Breast epithelium (tissue), 4 donors: ENCODE measurements around the gene KRT79. TPM values are rescaled to one million over a fixed set of nuclear protein-coding genes. Genes with fewer than 3 reads are reported as not detected.

ENCODE experiments used
- DNase-seq, 2 donors: peaks; one replicate each; pipeline ENCODE4 v3.0.0-alpha.2; 2019; ENCODE audit warnings: low spot score in 2 of 2
- H3K27ac ChIP-seq, 2 donors: fragments of 200-600 bp; sonication (generic) in 1 of 2; one replicate each; pipeline ENCODE4 v1.5.1; 2016 to 2019; ENCODE audit warnings: mild to moderate bottlenecking in 1 of 2
- H3K27me3 ChIP-seq, 2 donors: fragments of 200-600 bp; sonication (generic) in 1 of 2; one replicate each; pipeline versions ENCODE4 v1.5.1 to v1.6.0; 2017 to 2019; ENCODE audit warnings: control low read depth in 1 of 2, mild to moderate bottlenecking in 1 of 2
- H3K36me3 ChIP-seq: fragments of 200-600 bp; one replicate; pipeline ENCODE4 v1.5.1; 2019
- H3K4me1 ChIP-seq, 2 donors: fragments of 200-600 bp; sonication (generic); one replicate each; pipeline ENCODE4 v1.5.1; 2016 to 2019; ENCODE audit warnings: control low read depth in 1 of 2
- H3K4me3 ChIP-seq, 3 donors: fragments of 200-600 bp; sonication (generic); 1 replicate in 2 of 3; 2 replicates in 1 of 3; pipeline ENCODE4 v1.5.1; 2016 to 2019; ENCODE audit warnings: mild to moderate bottlenecking in 3 of 3, moderate library complexity in 2 of 3
- H3K9me3 ChIP-seq, 2 donors: fragments of 200-600 bp; sonication (generic) in 1 of 2; one replicate each; pipeline ENCODE4 v1.5.1; 2016 to 2019; ENCODE audit warnings: control low read depth in 1 of 2
- POLR2A ChIP-seq: fragments of 450-650 bp; IDR thresholded peaks from one replicate; pipeline ENCODE4 v1.6.1; 2016; ENCODE audit warnings: antibody characterized with exemption, mild to moderate bottlenecking, moderate library complexity
- POLR2AphosphoS5 ChIP-seq, 3 donors: sonication (generic); formaldehyde crosslinking; IDR thresholded peaks; one replicate each; pipeline ENCODE4 v1.6.1; 2017; ENCODE audit warnings: antibody characterized with exemption in 3 of 3
- intact Hi-C: fragments of 100-400 bp; cut with DNase I; formaldehyde crosslinking; loops from one replicate; pipeline ENCODE4 v1.15.1; 2023; ENCODE audit warnings: low total_unique reads
- total RNA-seq, 3 donors: library from RNA; depleted of rRNA; stranded (reverse); fragments of >200 nt; gene quantifications; one replicate each; pipeline ENCODE4 v1.1.0, GENCODE V29; 2016
- TF ChIP-seq, protein P1 (sequence below), 3 donors: fragments of 450-650 bp; IDR thresholded peaks; one replicate each; pipeline ENCODE4 v1.5.1; 2016 to 2017; ENCODE audit warnings: antibody characterized with exemption in 3 of 3, mild to moderate bottlenecking in 3 of 3, moderate library complexity in 3 of 3

The KRT79 gene
- total RNA-seq, 3 donors from 2014 or later: 0.48 to 1.3 TPM; not detected in 1

DNA sequence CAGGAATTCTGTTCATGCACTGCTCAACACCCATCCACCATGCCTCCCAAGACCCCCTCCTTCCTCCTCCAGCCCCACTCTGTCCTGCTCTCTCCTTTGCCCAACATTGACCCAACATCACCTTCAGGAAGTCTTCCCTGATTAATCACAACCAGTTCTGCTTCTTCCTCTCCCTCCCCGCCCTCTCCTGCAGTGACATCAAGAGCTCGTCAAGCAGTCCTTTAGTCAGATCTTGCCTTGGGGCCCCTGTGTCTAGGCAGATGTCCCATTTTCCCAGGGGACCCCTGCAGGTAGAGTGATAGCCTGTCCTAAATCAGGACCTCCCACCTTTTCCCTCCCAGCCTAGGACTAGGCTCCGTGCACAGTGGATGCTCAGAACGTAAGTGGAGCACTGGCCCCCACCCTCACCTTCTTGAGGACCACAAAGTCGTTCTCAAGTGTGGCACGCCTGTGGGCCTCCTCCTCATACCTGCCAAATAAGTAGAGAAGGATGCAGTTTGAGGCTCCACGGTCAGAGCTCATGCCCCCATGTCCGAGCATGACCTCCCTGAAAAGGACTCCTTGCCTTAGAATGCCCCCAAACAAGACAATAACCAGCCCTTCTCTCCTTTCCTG, 12.4 kb upstream of the KRT79 start:
- intact Hi-C loops: loop anchor here (10.0 kb wide), 1 partner anchor 52 kb away; the partner anchor contains the start of gene KRT3
- TF ChIP-seq POLR2AphosphoS5 (IDR thresholded peaks at IDR 0.05) (no peak), POLR2A (no peak)
- TF ChIP-seq, protein P1, sequence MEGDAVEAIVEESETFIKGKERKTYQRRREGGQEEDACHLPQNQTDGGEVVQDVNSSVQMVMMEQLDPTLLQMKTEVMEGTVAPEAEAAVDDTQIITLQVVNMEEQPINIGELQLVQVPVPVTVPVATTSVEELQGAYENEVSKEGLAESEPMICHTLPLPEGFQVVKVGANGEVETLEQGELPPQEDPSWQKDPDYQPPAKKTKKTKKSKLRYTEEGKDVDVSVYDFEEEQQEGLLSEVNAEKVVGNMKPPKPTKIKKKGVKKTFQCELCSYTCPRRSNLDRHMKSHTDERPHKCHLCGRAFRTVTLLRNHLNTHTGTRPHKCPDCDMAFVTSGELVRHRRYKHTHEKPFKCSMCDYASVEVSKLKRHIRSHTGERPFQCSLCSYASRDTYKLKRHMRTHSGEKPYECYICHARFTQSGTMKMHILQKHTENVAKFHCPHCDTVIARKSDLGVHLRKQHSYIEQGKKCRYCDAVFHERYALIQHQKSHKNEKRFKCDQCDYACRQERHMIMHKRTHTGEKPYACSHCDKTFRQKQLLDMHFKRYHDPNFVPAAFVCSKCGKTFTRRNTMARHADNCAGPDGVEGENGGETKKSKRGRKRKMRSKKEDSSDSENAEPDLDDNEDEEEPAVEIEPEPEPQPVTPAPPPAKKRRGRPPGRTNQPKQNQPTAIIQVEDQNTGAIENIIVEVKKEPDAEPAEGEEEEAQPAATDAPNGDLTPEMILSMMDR (IDR thresholded peaks at IDR 0.05): no peak
- H3K27ac ChIP-seq: no peak overlapping the region
- H3K36me3 ChIP-seq: no peaks in the 10 kb centered on the region
- no peaks in the 10 kb centered on the region for H3K4me1 ChIP-seq
- no peaks in the 10 kb centered on the region for H3K9me3 ChIP-seq
- no peaks in the 10 kb centered on the region for H3K27me3 ChIP-seq
- no peak for DNase-seq
- H3K4me3 ChIP-seq: no peak overlapping the region

GRCh38 chr12:52845946-52846345, 11.8 kb upstream of the KRT79 start:
- Histone ChIP-seq H3K4me3 (no peak overlapping the region), H3K27me3 (no peaks in the 10 kb centered on the region), H3K36me3 (no peaks in the 10 kb centered on the region), H3K27ac (no peak overlapping the region), H3K4me1 (no peaks in the 10 kb centered on the region), H3K9me3 (no peaks in the 10 kb centered on the region)
- DNase-seq: no peak
- TF ChIP-seq POLR2AphosphoS5 (IDR thresholded peaks at IDR 0.05) (no peak), POLR2A (no peak)
- TF ChIP-seq, protein P1 (IDR thresholded peaks at IDR 0.05): no peak
- intact Hi-C loops: loop anchor here (10.0 kb wide), 1 partner anchor 51 kb away; the partner anchor contains the start of gene KRT3

GRCh38 chr12:52844386-52844785, 10.3 kb upstream of the KRT79 start:
- TF ChIP-seq, protein P1 (IDR thresholded peaks at IDR 0.05): no peak
- no peak for TF ChIP-seq POLR2A
- TF ChIP-seq POLR2AphosphoS5 (IDR thresholded peaks at IDR 0.05): no peak
- intact Hi-C loops: loop anchor here (10.0 kb wide), 1 partner anchor 50 kb away; the partner anchor contains the start of gene KRT3
- Histone ChIP-seq H3K9me3 (no peaks in the 10 kb centered on the region), H3K4me3 (no peak overlapping the region), H3K4me1 (no peaks in the 10 kb centered on the region), H3K27ac (no peak overlapping the region), H3K27me3 (no peaks in the 10 kb centered on the region), H3K36me3 (no peaks in the 10 kb centered on the region)
- DNase-seq: no peak

DNA sequence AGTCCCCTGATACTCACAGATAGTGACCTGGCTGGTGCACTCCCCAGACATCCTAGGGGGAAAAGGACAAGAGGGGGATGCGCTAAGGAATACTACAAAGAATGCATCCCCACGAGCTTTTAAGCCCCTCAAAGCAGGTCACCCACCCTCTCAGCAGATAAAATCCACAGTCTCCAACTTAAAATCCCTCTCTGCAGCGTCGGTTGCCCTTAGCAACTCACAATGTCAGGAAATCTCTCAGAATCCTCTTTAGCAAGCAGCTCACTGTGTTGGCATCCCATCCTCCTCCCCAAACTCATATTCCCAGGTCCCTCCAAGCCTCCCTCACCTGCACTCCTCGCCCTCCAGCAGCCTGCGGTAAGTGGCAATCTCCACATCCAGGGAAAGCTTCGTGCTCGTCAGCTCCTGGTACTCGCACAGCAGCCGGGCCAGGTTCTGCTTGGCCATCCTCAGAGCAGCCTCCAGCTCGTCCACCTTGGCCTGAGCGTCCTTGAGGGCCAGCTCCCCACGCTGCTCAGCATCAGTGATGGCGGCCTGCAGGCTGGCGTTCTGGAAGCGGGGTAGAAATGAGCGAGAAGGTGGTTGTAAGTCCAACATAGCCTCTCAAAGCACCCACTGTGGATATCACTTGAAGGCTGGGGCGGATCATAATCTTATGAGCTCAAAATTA, 5.5 kb upstream of the KRT79 start:
- no peaks in the 10 kb centered on the region for H3K36me3 ChIP-seq
- intact Hi-C loops: loop anchor here (10.0 kb wide), 1 partner anchor 45 kb away; the partner anchor contains the start of gene KRT3
- no peak overlapping the region for H3K4me3 ChIP-seq
- no peak for DNase-seq
- H3K27ac ChIP-seq: no peak overlapping the region
- H3K9me3 ChIP-seq: no peaks in the 10 kb centered on the region
- no peaks in the 10 kb centered on the region for H3K4me1 ChIP-seq
- no peaks in the 10 kb centered on the region for H3K27me3 ChIP-seq
- TF ChIP-seq POLR2AphosphoS5 (IDR thresholded peaks at IDR 0.05) (no peak), POLR2A (no peak)
- TF ChIP-seq, protein P1 (IDR thresholded peaks at IDR 0.05): no peak
